Esophagus squamous epithelium (tissue), 4 donors: Measurements from ENCODE around the gene PZP.

Experiments
- CTCF ChIP-seq, 6 experiments: fragments of 450-650 bp in 4 of 6; fragments of 200-600 bp in 2 of 6; sonication (generic) in 2 of 6; IDR thresholded peaks; one replicate each; pipeline ENCODE4 v1.5.1; 2016 to 2019; ENCODE audit warnings: antibody characterized with exemption in 6 of 6, mild to moderate bottlenecking in 4 of 6, moderate library complexity in 4 of 6
- POLR2A ChIP-seq, 4 donors: fragments of 450-650 bp; IDR thresholded peaks; one replicate each; pipeline ENCODE4 v1.6.1; 2017; ENCODE audit warnings: antibody characterized with exemption in 4 of 4, mild to moderate bottlenecking in 4 of 4, moderate library complexity in 3 of 4

- no peak for TF ChIP-seq CTCF (IDR thresholded peaks at IDR 0.05)
- no peak for TF ChIP-seq POLR2A (IDR thresholded peaks at IDR 0.05)
Observed at GRCh38 chr12:9252256-9252655, 44.1 kb upstream of the PZP start.
